Measurements from ENCODE around the gene LINGO4. TPM values are rescaled to one million over a fixed set of nuclear protein-coding genes. Genes with fewer than 3 reads are reported as not detected.

The LINGO4 gene
- total RNA-seq, 4 donors from 2014 or later, result 0.38 to 2.7 (median 0.81) TPM

- no peaks in the 10 kb centered on the region for H3K36me3 ChIP-seq
- 12% methylated on average over 20 of the region's 117 CpGs for WGBS
- H3K4me3 ChIP-seq, result peak overlapping the region; percentile 48
- DNase-seq (ENCODE audit: low spot score in 2 of 2), result no peak
- peaks cover 12% of the 10 kb centered on the region for H3K27me3 ChIP-seq
- H3K27ac ChIP-seq, result peak overlapping the region; percentile 91
- no peaks in the 10 kb centered on the region for H3K9me3 ChIP-seq
- TF ChIP-seq EP300 (IDR thresholded peaks at IDR 0.05), result no peak
- no peak for TF ChIP-seq POLR2AphosphoS5 (IDR thresholded peaks at IDR 0.05)
- TF ChIP-seq CTCF (IDR thresholded peaks at IDR 0.05), result no peak
- no peak for TF ChIP-seq POLR2A (IDR thresholded peaks at IDR 0.05)
- peaks cover 56% of the 10 kb centered on the region for H3K4me1 ChIP-seq
Observed at GRCh38 chr1:151838222-151839081, 33.2 kb upstream of the LINGO4 start.

- no peak for DNase-seq (ENCODE audit: low spot score in 2 of 2)
- Histone ChIP-seq H3K27ac (peak overlapping the region; percentile 91), H3K4me1 (peaks cover 62% of the 10 kb centered on the region), H3K36me3 (no peaks in the 10 kb centered on the region), H3K9me3 (no peaks in the 10 kb centered on the region), H3K4me3 (peak overlapping the region; percentile 48), H3K27me3 (peaks cover 12% of the 10 kb centered on the region)
- WGBS, result 44% methylated on average over 5 of the region's 26 CpGs
- TF ChIP-seq POLR2AphosphoS5 (IDR thresholded peaks at IDR 0.05) (no peak), POLR2A (IDR thresholded peaks at IDR 0.05) (no peak), EP300 (IDR thresholded peaks at IDR 0.05) (no peak), CTCF (IDR thresholded peaks at IDR 0.05) (no peak)
Observed at GRCh38 chr1:151837884-151838221, 32.6 kb upstream of the LINGO4 start.

- Histone ChIP-seq H3K27ac (peak overlapping the region; percentile 91), H3K9me3 (no peaks in the 10 kb centered on the region), H3K4me1 (peaks cover 69% of the 10 kb centered on the region), H3K4me3 (no peak overlapping the region), H3K36me3 (no peaks in the 10 kb centered on the region), H3K27me3 (peaks cover 12% of the 10 kb centered on the region)
- TF ChIP-seq POLR2AphosphoS5 (IDR thresholded peaks at IDR 0.05) (no peak), POLR2A (IDR thresholded peaks at IDR 0.05) (no peak), CTCF (IDR thresholded peaks at IDR 0.05) (no peak), EP300 (IDR thresholded peaks at IDR 0.05) (no peak)
- DNase-seq (ENCODE audit: low spot score in 2 of 2), result no peak
- 63% methylated on average over 3 of the region's 3 CpGs for WGBS
Observed at GRCh38 chr1:151837197-151837596, 32.0 kb upstream of the LINGO4 start.

- 94% methylated on average over 7 of the region's 7 CpGs for WGBS
- H3K36me3 ChIP-seq, result no peaks in the 10 kb centered on the region
Observed at GRCh38 chr1:151835596-151835995, 30.4 kb upstream of the LINGO4 start.

More at GRCh38 chr1:151835596-151835995, 30.4 kb upstream of the LINGO4 start:
- peak overlapping the region; percentile 91 for H3K27ac ChIP-seq
- peaks cover 81% of the 10 kb centered on the region for H3K4me1 ChIP-seq
- DNase-seq (ENCODE audit: low spot score in 2 of 2), result no peak
- peaks cover 12% of the 10 kb centered on the region for H3K27me3 ChIP-seq
- no peaks in the 10 kb centered on the region for H3K9me3 ChIP-seq
- TF ChIP-seq POLR2A (IDR thresholded peaks at IDR 0.05) (no peak), EP300 (IDR thresholded peaks at IDR 0.05) (no peak), CTCF (IDR thresholded peaks at IDR 0.05) (no peak), POLR2AphosphoS5 (IDR thresholded peaks at IDR 0.05) (no peak)
- no peak overlapping the region for H3K4me3 ChIP-seq

All from suprapubic skin (tissue), 4 donors.